Hepatocyte (in vitro differentiated cells): ENCODE results near the gene THSD4.

Experiments
- CTCF ChIP-seq: fragments of 200-600 bp; sonication (generic); IDR thresholded peaks from 2 replicates; pipeline ENCODE4 v1.5.1; 2016; ENCODE audit warnings: antibody characterized with exemption, mild to moderate bottlenecking; ENCODE audit not compliant: poor library complexity
- EZH2 ChIP-seq: fragments of 200-600 bp; sonication (generic); IDR thresholded peaks from 2 replicates; pipeline ENCODE4 v1.6.1; 2016; ENCODE audit warnings: antibody characterized with exemption, mild to moderate bottlenecking, borderline replicate concordance
- EZH2phosphoT487 ChIP-seq: fragments of 200-600 bp; sonication (generic); IDR thresholded peaks from one replicate; pipeline ENCODE4 v1.6.1; 2018; ENCODE audit warnings: antibody characterized with exemption, mild to moderate bottlenecking, low read depth, moderate library complexity; ENCODE audit not compliant: unreplicated experiment, severe bottlenecking

DNA sequence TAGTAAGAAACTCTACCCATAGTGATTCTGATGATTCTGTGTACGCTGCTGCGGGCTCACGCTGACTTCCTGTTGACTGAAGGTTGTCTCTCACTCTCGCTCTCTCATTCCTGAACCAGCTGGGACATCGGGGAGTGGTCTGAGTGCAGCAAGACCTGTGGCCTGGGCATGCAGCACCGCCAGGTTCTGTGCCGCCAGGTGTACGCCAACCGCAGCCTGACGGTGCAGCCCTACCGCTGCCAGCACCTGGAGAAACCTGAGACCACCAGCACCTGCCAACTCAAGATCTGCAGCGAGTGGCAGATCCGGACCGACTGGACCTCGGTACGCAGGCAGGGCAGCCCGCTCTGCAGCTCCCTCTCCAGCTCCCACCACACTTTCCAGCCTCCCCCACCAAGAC, 631.4 kb downstream of the THSD4 start:
- TF ChIP-seq CTCF, result no peak
- TF ChIP-seq EZH2, result no peak
- no peak for TF ChIP-seq EZH2phosphoT487
